Stimulated activated CD8-positive, alpha-beta memory T cell treated with anti-CD3 and anti-CD28 coated beads, Interleukin-15, amount 100 ng/mL, for 4 hours (primary cell): ENCODE results near the gene TREML2.

Source experiments
- DNase-seq, 2 donors: peaks; one replicate each; pipeline ENCODE4 v3.0.0-alpha.2; 2020; ENCODE audit warnings: low read depth in 2 of 2

The TREML2 gene

DNA sequence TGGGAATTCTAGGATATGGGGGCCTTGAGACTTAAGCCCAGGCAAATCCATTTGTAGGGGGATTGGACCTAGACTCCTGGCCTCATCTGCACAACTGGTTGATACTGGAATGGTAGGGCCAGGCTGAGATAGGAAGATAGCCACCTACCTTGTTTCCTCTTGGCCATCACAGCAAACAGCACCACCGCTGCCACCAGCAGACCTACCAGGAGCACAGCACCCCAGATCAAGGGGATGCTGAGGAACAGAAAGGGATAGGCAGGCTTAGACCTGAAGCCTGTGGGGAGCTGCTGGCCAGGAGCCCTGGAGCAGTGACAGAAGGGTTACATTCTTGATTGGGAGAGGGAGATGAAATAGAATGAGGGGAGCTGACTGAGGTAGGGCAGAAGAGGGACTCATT is 50.3 kb downstream of the TREML2 start:
- no peak for DNase-seq

DNA sequence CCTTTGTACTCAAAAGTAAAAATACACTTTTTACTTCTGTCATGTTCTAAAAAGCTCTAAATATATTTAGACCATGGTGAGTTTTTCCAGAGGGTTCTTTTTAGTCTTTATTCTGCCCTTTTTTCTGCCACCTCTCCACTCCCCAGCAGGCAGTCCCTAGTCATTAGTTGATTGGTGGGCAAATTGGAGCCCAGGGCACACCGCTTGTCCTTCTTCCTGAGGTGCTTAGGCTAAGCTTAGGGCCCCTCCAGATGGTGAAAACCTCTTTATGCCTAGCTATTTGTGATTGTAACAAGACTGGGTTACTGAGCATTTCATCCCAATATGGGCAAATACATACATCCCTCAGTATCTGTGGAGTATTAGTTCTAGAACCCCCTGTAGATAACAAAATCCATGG is 53.0 kb downstream of the TREML2 start:
- no peak for DNase-seq
